ENCODE results near the gene R3HCC1L. TPM values are rescaled to one million over a fixed set of nuclear protein-coding genes. Genes with fewer than 3 reads are reported as not detected.

Gene R3HCC1L
- total RNA-seq, 1 donor from 2014 or later = 18.0 TPM

GRCh38 chr10:98252464-98252863 is 118.0 kb downstream of the R3HCC1L start:
- DNase-seq (ENCODE audit: low spot score) (no peak), ATAC-seq (no peak)
- intact Hi-C loops (cut with DNase I) = no loop called here

- intact Hi-C loops (cut with DNase I) = no loop called here
- DNase-seq (ENCODE audit: low spot score) = no peak
- ATAC-seq = no peak
These were observed 119.0 kb downstream of the R3HCC1L start for GRCh38 chr10:98253499-98253898.

DNA sequence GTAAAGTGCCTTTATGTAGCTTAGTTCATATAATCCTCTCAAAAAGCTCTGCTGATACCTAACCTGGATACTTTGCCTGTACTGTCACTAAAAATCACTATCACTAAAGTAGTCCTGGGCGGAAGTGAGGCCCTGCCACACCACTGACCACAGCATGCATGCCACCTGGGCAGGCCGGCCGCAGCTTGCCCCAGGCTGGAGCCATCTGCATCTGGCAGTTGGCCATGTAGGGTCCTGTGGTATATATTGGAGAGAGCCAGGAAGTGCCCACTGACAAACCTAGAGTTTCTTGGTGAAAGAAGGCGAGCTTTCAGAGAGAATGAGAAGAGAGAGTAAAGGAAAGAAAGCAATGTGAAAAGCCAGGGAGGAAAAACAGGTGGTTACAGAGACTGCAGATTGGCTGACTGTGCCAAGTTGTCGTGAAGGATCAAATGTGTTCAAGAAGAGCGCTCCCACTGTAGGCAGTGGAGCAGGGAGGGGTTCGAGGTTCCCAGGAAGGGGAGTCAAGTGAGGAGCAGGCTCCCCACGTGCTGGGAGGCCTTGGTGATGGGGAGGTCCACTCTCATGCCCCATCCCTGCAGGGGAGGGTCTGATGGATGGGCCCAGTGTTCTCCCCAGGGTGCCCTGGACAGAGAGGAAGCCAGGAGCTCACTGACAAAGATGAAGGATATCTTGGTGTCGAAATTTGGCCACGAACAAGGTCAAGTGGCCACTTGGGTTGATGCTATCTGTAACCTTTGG is 119.9 kb downstream of the R3HCC1L start:
- intact Hi-C loops (cut with DNase I) = no loop called here
- ATAC-seq (no peak), DNase-seq (ENCODE audit: low spot score) (no peak)

DNA sequence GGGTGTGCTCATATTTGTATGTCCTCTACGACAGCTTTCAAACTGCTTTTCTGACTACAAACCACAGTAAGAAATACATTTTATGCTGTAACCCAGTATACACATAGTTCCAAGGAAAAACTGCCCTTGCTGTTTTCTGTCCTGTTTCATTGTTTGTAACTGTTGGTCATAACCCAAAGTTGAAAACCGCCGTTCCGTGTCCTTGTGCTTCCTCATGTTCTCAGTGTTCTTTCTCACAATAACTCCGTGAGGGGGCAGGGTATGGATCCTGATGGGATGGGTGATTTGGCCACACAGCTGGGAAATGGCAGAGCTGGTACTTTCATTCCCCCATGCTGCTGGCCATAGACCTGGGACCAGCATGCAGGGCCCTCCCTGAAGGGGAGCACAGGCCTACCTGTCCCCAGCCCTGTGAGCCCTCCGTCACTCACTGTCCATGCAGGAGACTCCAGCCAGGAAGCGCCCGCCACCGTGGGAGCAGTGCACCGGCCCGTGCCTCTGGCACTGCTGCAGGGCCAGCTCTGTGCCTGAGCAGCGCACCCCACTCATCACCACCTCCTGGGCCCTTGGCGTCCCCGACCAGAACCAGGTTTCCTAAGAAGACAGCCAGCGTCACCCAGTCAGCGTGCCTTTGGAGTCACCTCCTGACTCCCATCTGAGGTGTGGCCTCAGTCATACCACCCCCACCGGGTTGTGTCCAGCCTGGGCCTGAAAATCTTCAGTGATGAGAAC is 120.9 kb downstream of the R3HCC1L start:
- ATAC-seq = no peak
- no peak for DNase-seq (ENCODE audit: low spot score)
- intact Hi-C loops (cut with DNase I) = no loop called here

- no peak for DNase-seq (ENCODE audit: low spot score)
- no peak for ATAC-seq
- intact Hi-C loops (cut with DNase I) = no loop called here
These were observed 122.2 kb downstream of the R3HCC1L start for GRCh38 chr10:98256692-98257091.

- DNase-seq (ENCODE audit: low spot score) (no peak), ATAC-seq (no peak)
- intact Hi-C loops (cut with DNase I) = no loop called here
These were observed 122.7 kb downstream of the R3HCC1L start for GRCh38 chr10:98257198-98257597.

DNA sequence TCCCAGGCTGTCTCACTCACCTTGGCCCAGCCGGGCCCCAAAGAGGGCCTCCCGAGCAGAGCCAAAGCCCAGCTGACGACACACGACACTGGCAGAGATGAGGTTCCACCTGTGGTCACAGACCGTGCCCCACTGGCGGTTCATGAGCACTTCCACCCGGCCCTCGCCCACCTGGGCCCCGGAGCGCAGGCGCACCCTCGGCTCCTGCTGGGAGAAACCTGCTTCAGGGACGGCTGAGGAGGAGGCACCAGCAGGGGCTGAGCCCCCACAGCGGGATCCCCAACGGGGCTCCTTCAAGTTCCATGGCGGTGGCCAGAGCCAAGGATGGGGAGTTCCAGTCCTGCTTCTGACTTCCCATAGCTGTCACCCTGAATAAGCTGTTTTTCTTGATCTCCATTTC is 123.5 kb downstream of the R3HCC1L start:
- DNase-seq (ENCODE audit: low spot score) (no peak), ATAC-seq (no peak)
- intact Hi-C loops (cut with DNase I) = no loop called here

GRCh38 chr10:98258683-98259454 is 124.4 kb downstream of the R3HCC1L start:
- intact Hi-C loops (cut with DNase I) = no loop called here
- ATAC-seq (no peak), DNase-seq (ENCODE audit: low spot score) (no peak)

DNA sequence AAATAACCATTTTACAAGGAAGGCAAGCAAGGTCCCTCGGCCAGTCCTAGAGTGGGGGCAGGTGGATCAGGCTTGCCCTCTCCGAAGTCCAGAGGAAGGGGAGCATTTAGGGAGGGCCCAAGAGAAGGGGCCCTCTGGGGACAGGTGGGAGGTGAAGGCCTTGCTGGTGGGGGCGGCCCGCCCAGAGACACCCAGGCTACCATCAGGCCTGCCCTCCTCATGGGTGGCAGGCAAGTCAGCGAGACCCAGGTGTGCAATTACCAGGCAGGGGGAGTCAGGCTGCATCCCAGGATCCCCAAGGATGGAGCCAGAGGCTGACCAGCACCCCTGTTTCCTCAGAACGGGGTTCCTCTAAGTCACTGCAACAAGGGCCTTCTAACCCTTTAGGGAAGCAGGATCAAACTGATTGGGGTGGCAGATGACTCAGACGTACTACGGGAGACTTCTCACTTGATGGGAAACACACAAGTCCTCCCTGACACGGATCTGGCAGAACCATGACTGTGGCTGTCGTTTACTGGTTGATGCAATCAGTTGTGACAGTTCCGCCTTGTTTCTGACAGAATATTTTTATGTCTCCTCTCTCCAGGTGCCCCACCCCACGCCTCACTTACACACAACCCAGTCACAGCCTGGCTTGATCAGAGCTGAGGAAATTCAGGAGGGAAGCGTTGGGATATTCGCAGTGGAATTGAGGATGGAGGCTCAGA is 125.3 kb downstream of the R3HCC1L start:
- intact Hi-C loops (cut with DNase I) = no loop called here
- DNase-seq (ENCODE audit: low spot score) (no peak), ATAC-seq (no peak)

DNA sequence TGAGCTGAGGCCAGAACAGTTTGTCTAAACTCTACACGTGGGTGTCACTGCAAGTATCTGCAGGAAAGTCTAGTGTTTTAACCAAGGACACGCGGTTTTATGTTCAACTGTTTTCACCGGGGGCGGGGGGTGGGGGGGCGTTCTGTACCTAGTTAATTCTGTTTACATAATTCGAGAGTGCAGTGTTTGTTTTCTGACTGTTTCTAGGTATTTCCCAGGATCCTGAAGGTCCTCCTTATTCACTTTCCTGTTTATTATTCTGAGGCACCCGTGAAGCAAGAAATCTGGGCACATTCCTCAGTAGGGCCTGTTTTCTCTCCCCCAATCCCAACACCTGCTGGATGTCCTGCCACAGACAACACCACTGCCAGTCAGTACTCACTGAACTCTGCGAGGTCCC is 125.9 kb downstream of the R3HCC1L start:
- no peak for ATAC-seq
- intact Hi-C loops (cut with DNase I) = no loop called here
- DNase-seq (ENCODE audit: low spot score) = no peak

- ATAC-seq = no peak
- peak; percentile 55 for DNase-seq (ENCODE audit: low spot score)
- intact Hi-C loops (cut with DNase I) = no loop called here
These were observed 126.3 kb downstream of the R3HCC1L start for GRCh38 chr10:98260752-98261151.

- ATAC-seq (no peak), DNase-seq (ENCODE audit: low spot score) (no peak)
- intact Hi-C loops (cut with DNase I) = no loop called here
These were observed 127.2 kb downstream of the R3HCC1L start for GRCh38 chr10:98261436-98262277.

GRCh38 chr10:98262571-98262970 is 128.1 kb downstream of the R3HCC1L start:
- ATAC-seq (peak; percentile 60), DNase-seq (ENCODE audit: low spot score) (no peak)
- intact Hi-C loops (cut with DNase I) = no loop called here

GRCh38 chr10:98263088-98263487 is 128.6 kb downstream of the R3HCC1L start:
- DNase-seq (ENCODE audit: low spot score) (no peak), ATAC-seq (no peak)
- intact Hi-C loops (cut with DNase I) = no loop called here

GRCh38 chr10:98264378-98265065 is 130.1 kb downstream of the R3HCC1L start:
- intact Hi-C loops (cut with DNase I) = no loop called here
- DNase-seq (ENCODE audit: low spot score) = no peak
- no peak for ATAC-seq

GRCh38 chr10:98265403-98266378 is 131.2 kb downstream of the R3HCC1L start:
- no peak for DNase-seq (ENCODE audit: low spot score)
- no peak for ATAC-seq
- intact Hi-C loops (cut with DNase I) = no loop called here

DNA sequence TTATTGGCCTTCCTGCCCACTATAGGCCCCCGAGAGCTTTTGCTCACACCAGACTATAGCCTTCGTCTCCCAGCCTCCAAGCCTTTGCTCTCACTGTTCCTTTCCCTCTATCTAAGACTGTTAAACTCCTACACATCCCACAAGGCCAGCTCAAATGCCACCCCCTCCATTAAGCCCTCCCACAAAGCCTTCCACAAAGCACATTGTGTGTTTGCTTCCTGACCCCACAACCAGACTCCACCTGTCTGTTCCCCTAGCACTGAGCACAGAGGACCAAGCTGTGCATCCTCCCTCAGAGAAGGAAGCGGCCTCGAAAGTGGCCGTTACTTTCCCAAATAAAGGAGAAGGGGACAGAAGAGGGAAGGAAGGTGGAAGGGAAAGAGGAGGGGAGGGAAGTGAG is 132.2 kb downstream of the R3HCC1L start:
- DNase-seq (ENCODE audit: low spot score) (no peak), ATAC-seq (no peak)
- intact Hi-C loops (cut with DNase I) = no loop called here
